Measurements from ENCODE around the gene BEGAIN.

The BEGAIN gene

DNA sequence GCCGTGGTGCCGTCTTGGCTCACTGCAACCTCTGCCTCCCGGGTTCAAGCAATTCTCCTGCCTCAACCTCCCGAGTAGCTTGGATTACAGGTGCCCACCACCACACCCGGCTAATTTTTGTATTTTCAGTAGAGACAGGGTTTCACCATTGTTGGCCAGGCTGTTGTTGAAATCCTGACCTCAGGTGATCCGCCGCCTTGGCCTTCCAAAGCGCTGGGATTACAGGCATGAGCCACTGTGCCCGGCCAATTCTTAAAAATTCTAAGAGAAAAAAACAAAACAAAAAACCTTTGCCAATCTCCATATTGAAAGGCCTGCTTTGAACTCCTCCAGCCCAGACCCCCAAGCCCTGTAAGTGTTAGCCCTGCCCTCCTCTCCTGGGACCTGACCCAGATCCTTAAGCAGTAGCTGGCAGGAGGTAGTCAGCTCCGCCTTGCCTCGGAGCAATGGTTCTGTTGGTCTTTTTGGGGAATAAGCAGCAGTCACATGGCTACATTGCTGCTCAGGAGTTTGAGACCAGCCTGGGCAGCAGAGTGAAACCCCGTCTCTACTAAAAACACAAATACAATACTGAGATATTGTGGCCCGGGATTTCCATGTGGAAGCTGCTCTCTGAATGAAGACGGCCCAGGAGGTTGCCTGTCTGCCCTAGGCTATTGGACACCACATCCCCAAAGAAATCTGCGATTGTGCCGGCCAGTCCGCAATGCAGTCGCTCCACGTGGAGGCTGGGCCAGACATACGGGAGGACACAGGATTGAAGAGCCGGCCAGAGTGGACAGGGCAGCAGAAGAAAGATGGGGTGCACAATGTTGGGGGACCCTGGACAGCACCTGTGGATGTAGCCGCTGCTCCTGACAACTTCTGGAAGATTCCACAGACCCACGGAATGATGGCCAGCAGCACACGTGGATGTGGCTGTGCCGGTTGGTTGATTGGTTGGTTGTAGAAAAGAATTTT lies 28.8 kb upstream of the BEGAIN start:
- no peak for DNase-seq (ENCODE audit: low spot score)

DNA sequence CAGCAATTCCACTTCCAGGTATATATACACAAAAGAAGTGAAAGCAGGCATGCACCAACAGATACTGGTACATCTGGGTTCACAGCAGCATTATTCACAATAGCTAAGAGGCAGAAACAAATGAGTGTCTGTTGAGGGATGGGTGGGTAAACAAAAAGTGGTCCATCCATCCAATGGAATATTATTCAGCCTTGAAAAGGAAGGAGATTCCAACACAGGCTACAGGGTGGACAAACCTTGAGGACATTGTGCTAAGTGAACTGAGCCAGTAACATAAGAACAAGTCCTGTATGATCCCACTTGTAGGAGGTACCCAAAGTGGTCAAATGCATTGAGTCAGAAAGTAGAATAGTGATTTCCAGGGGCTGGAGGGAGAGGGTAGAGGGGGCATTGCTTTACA lies 27.6 kb upstream of the BEGAIN start:
- DNase-seq (ENCODE audit: low spot score) = no peak

DNA sequence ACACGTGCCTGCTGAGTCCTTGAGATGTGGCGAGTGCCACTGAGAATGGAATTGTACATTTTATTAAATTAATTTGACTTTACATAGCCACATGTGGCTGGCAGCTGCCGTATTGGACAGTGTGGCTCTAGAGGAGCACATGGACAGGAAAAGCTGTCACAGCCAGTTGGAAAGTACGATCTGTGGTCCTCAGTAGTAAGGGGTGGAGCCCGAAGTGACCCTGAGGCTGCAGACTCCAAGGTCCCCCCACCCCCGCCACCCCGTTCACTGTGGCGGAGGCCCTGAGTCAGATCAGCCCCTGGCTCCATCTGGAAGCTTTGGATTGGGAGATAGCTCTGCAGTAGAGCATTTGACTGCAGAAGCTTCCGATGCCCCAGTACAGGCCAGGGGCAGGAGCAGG lies 25.8 kb upstream of the BEGAIN start:
- no peak for DNase-seq (ENCODE audit: low spot score)

DNA sequence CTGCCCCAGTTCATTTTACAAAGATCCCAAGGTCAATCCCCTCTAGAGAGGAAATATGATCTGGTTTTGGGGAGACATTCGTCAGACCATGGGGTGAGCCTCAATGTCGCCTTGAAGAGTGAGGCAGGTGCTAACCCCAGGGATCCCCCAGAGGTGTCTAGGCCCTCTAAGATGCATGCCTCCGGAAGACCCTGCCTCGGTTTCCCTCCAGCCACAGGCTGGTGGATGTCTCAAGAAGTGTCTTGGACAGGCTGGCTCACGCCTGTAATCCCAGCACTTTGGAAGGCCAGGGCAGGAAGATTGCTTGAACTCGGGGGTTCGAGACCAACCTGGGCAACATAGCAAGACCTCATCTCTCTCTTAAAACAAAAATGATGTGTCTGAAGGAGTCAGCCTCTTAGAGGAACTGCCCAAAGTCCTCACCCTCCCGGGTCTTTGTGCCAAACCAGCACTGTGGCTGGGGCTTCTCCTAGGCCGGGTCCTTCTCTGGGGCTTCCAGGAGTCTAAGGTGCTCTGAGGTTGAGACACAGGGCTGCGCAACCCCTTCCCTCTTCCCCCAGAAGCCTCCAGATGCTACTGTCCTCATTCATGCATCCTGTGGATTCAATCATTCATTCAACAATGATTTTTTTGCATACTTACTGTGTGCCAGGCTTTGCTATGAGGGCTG lies 24.7 kb upstream of the BEGAIN start:
- DNase-seq (ENCODE audit: low spot score) = no peak

DNA sequence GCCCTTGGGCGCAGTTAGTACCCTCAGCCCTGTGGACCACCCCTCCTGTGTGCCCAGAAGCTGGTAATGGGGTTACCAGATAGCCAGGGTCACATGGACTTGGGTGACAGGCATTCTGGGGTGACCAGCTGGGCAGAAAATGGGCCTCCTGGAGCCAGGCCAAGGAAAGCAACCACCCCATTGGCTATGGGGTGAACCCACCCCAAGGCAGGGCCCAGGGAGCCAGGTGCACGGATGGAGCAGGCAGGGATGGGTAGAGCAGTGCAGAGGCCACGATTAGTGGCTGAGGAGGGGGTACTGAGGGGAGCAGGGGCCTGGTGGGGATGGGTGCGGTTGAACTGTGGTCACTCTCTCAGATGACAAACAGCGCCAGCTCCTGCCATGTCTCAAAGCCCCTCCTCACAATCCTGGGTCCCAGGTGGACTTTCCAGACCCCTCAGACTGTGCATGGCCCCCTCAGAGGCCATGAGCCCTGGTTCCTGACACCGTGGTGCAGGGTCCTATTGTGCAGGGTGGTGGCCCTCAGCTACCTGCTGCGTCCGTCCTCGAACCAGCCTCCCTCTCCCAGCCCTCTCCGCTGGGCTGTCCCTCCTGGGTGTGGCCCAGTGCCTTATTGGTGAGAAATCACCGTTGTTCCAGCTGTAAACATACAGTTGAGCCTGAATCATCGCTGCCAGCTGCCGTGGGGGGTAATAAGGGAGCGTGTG lies 23.4 kb upstream of the BEGAIN start:
- DNase-seq (ENCODE audit: low spot score) = no peak

DNA sequence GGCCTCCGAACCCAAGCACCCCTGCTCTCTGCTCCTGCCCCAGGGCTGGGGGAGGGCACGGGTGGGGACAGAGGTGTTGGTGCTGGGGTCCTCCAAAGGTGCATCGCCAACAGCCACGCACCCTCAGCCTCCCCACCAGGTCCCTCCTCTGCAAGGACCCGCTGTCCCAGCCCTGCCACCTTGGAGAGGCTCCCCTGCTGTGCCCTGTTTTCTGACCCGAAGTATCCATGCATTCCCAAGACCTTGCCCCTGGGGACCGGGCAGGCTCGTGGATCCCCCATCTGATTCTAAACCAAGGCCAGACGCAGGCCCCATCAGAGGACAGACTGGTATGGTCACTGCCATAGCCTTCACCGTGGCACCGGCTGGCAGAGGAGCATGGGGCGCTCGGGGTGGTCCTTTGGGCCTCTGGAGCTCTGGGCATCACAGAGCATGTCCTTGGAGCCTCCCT lies 22.7 kb upstream of the BEGAIN start:
- no peak for DNase-seq (ENCODE audit: low spot score)

DNA sequence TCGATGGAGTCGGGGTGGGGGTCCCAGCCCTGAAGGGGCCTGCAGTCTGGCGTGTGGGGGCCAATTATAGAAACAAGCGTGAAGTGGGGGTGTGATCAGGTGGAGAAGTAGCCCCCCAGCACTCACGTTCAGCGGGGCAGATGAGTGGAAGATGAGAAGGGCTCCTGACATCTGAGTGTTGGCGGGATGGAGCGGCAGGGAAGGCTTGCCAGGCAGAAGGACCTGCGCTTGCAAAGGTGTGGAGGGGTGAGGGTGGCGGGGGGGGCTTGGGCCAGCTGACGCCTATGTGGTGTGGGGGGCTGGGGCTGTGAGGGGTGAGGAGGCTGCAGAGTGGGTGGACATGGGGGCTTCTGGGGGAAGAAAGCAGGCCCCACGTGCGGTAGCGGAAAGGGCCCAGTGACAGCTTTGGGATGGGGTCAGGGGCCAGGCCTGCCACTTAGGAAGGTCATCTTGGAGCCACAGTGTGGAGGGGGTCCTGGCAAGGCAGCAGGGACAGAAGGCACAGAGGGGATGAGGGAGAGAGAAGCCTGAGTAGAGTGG lies 22.2 kb upstream of the BEGAIN start:
- DNase-seq (ENCODE audit: low spot score) = no peak

DNA sequence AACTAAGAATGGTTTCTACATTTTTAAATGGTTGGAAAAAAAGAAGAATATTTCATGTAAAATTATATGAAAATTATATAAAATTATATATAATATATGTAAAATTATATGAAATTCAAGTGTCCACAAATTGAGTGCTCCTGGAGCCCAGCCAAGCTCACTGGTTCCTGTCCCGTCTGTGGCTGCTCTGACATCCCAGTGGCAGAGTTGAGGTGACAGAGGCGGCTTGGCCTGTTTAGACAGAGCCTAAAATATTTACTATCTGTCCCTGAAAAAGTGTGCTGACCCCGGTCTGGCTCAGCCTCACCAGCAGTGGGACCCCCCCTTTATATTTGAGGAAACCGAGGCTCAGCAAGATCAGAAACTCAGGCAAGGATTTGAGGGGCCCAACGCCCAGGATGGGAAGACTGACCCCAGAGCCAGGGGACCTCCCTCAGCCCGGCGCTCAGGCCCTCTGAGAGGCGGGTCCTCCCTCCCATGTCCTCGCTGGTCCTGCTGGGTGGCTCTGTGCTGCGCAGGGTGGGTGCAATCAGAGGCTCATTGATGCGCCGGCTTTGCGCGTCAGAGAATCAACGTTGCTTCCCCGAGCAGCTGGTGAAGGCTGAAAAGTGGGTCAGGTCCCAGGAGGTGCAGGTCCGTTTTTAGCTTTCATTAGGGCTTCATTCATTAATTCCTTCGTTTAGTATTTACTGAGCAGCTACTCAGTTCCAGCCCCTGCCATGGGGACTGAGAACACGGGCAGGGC lies 21.5 kb upstream of the BEGAIN start:
- no peak for DNase-seq (ENCODE audit: low spot score)

DNA sequence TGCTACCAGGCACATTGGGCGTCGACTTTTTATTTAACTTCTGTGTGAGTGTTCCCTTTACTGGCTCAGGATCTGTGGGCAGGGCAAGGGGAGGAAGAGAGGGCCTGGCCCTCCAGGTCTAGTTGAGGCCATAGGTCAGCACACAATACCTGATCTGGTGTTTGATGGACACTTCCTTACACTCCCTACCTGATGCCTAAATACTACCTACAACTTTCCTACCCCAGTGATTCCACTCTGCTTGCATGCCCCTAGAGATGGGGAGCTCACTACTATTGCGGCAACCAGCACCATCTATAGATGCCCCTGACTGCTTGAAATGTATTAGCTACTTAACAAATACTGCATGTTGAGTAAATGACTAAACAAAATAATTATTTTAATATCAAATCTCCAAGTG lies 20.8 kb upstream of the BEGAIN start:
- DNase-seq (ENCODE audit: low spot score) = no peak

DNA sequence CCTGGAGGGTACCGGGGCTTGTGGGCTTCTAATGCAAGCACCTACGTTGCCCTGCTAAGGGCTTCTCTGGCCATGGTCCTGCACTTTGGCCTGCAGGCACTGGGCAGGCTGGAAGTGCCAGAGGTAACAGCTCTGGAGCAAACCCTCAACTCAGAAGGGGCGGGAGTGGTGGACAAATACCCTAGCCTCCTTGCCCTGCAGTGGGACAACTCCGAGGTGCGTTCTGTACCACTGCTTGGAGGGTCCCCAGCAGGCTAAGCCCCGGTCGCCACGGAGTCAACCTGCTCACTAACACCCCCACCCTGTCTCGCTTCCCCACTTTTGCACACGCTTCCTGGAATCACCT lies 20.4 kb upstream of the BEGAIN start:
- DNase-seq (ENCODE audit: low spot score) = no peak

DNA sequence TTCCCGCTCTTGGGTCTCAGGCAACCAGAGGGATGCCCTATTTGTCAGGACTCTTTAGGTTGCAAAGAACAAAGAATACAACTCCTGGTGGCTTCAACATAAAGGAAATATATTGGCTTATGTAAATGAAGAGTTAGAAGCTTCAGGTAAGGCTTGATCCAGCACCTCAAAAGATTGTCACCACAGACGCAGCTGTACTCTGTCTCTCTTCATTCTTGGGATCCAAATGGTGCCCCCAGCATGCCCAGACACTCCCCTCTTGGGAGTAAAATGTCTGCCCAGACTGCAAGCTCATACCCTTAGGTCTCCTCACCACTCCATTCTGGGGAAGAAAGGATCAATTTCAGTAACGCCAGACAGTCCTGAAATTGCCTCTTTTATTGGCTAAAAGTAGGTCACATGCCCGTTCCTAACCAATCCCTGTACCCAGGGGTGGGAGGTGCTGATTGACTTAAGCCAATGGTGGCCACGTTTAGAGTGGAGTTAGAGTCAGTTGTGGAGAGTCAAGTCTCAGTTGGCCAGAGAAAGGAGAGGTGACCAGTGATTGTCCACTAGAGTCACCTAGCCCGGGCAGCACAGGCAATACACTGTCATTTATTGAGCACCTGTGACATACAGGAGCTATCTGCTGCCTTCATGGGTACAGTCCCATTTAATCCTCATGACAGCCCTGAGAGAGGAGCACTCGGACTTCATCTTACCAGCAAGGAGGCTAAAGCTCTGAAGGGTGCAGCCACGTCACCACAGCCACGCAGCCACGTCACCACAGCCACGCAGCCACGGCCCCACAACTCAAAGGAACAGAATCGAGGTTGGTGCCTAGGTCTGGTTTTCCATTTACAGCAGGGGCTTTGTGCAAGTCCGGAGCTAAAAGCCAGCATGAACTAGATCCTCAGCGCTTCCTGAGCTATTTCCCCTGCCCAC lies 19.7 kb upstream of the BEGAIN start:
- no peak for DNase-seq (ENCODE audit: low spot score)

DNA sequence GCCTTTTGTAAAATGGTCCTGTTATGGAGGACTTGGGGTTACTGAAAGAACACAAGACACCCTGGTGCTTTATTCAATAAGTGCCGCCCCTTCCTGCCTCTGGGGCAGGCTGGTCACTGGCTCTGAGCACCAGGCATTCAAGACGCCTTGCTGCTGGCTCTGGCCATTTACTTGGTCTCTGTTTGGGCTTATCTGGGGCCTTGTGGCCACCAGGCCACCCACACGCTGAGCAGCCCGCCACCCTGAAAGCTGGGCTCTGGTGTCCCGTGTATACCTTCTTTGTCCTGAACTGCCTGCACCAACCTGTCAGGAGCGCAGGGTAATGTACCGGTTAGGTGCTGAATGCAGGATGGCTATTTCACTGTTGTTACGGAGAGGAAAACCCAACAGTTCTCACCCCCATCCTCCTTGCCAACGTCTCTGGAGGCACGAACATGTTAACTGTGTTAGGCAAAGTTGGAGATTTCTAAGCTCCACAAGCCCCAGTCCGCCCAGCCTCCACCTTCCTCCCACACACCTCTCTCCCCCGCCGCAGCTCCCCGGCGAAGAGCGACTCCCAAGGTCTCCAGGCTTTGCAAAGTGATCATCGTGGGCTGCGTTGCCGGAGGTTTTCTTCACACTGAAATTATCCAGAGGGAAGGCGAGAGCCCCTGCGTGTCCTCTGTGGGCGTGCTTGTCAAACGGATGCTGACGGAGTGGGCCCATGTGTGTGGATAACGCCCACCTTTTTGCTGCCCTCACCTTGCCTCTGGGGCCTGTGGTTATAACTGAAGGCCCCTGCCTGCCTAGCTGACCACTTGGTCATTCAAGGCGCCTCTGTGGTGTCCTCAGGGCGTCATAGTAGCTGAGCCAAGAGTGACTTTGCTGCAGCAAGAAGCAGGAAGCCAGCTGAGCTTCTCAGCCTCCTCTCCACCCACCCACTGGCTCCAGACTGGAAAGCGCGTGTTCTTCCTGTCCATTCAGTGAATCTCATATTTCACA lies 18.8 kb upstream of the BEGAIN start:
- DNase-seq (ENCODE audit: low spot score) = no peak

DNA sequence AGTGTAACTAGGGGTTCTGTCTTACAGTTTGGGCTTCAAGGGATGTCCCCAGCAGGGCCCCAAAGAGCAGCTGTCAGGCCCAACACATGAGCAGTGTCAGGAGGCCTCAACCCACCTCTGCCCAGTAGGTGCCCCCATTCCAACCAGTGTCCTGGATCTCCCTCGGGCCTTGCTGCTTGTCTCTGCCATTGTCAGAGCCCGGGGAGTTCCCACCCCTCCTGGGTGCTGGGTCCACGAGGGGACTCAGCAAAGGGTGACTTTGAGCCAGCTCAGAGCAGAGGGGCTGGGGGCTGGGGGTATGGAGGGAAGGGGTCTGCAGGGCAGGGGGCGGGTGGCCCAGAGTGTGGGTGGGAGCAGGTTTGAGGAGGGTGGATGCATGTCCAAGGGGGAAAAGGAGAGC lies 18.0 kb upstream of the BEGAIN start:
- DNase-seq (ENCODE audit: low spot score) = no peak

DNA sequence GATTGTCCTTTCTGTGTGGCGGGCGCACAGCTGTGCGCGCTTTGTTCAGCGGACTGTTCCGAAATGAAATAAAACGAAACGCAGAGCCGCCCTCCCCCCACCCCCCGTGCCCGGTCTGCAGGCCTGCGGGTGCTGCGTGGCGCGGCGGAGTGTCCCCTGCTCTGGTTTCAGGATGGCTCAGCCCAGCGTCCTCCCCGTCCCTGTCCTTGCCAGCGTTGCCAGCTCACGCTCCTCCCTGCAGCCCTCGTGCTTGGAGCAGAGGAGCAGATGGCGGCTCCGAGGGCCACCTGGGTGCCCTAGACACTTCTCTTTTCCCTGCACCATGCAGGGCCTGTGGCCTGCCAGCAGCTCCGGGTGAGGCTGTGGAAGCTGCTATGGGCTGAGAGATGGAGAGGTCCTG lies 17.5 kb upstream of the BEGAIN start:
- DNase-seq (ENCODE audit: low spot score) = no peak

DNA sequence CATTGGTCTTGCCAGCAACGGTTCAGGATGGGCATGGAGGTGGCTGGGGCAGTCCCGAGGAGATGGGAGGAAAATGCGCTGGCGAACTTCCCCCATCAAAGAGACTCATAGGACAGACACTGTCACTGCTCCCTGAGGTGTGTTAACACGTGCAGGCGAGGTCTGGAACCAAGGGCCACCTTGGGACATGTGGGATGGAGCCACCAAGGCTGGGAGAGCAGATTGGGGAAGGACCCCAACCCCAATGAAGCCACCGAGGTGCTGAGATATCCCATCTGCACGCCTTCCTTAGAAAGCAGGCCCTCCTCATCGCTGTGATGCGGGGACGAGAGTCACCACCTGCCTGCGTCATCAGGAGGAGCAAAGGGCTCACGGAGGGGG lies 16.9 kb upstream of the BEGAIN start:
- no peak for DNase-seq (ENCODE audit: low spot score)

DNA sequence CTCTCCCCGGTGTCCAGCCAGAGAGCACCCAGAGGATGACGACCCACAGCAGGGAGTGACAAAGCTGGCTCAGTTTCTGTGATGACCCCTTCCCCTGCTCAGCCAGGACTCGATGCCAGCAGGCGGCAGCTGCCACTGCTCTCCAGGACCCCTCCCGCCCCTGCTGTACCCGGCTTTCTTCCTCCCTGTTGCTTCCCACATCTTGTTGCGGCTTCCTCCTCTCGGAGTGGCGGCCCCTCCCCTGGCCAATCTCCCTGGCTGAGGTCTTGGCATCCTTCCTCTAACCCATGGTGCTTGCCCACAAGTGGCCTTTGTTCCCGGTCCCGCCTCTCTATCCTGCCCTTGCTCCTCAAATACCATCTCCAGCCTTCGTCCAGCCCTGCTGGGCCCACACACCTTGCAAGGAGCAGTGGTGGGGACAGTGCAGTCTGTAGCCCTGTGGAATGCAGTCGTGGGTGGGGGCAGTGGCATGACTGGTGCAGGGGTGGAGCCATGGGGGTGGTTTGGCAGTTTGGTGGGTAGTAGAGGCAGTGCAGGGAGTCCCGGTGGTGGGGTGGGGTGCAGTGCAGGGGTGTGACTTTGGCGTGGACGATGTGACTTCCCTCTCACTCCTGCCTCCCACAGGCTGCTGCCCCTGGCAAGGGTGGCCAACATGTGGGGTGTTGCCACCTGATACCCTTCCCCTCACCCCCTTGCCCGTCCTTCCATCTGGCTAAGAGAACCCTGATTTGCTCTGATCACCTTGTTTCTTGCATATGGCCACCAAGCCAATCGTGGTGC lies 16.3 kb upstream of the BEGAIN start:
- DNase-seq (ENCODE audit: low spot score) = no peak

DNA sequence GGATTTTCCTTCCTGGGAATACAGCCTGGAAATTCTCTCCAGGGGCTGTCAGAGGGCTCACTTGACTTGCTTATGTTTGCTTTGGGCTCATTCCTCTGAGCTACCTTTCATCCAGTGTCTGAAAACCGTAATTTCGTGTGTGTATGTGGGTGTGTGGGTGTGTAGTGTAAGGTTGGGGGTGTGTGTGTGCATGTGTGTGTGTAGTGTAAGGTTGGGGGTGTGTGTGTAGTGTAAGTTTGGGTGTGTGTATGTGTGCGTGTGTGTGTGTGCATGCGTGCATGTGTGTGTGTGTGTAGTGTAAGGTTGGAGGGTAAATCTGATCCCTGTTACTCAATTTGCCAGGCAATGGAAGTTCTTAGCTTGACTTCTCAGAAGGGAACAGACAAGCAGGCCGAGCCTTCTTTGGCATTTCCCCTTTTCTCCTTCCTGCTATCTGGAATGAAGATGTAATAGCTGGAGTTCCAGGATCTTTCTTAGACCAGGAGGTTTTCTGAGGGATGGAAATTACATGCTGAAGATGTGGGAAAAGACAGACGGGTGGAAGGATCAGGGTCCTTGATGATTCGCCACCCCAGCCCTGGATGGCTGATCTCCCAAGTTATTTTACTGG lies 15.5 kb upstream of the BEGAIN start:
- DNase-seq (ENCODE audit: low spot score) = no peak

DNA sequence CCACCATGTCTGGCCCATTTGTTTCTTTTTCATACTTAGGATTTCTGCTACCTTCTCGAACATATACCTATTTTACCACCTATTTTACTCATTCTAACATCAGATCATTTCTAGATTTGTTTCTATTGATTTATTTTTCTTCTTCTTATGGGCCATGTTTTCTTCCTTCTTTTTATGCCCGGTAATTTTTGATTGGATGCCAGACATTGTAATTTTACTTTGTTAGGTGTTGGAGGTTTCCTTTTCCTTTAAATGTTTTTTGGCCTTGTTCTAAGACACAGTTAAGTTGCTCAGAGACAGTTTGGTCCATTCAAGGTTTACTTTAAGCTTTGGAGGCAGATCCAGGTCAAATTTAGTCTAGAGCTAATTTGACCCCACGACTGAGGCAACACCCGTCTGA lies 14.7 kb upstream of the BEGAIN start:
- no peak for DNase-seq (ENCODE audit: low spot score)

Measured in Ammon's horn (tissue), 1 donor.